Lower leg skin (tissue), 4 donors: ENCODE results near the gene AP1AR. TPM values are rescaled to one million over a fixed set of nuclear protein-coding genes. Genes with fewer than 3 reads are reported as not detected.

Experiments
- DNase-seq, 2 donors: peaks; one replicate each; pipeline ENCODE4 v3.0.0-alpha.2; 2019; ENCODE audit warnings: low spot score in 2 of 2
- H3K4me3 ChIP-seq: fragments of 200-600 bp; sonication (generic); 2 replicates; pipeline ENCODE4 v1.5.1; 2017; ENCODE audit warnings: mild to moderate bottlenecking, low read depth; ENCODE audit not compliant: poor library complexity, severe bottlenecking
- POLR2A ChIP-seq, 2 donors: fragments of 450-650 bp; IDR thresholded peaks; one replicate each; pipeline ENCODE4 v1.6.1; 2016 to 2017; ENCODE audit warnings: antibody characterized with exemption in 2 of 2, mild to moderate bottlenecking in 1 of 2, moderate library complexity in 1 of 2
- WGBS, 2 donors: methylation state at CpG; one replicate each; pipeline ENCODE4 v1.1.5; 2018; 5-methylcytosine and 5-hydroxymethylcytosine counted together
- intact Hi-C: fragments of 100-400 bp; cut with DNase I; formaldehyde crosslinking; loops from one replicate; pipeline ENCODE4 v1.15.0; 2023; ENCODE audit warnings: low total_unique reads
- total RNA-seq, 4 donors: library from RNA; depleted of rRNA; stranded (reverse); fragments of >200 nt; gene quantifications; one replicate each; pipeline ENCODE4 v1.1.0, GENCODE V29; 2016
- TF ChIP-seq, protein P1 (sequence below), 3 donors: fragments of 450-650 bp; IDR thresholded peaks; one replicate each; pipeline ENCODE4 v1.5.1; 2016; ENCODE audit warnings: antibody characterized with exemption in 3 of 3, mild to moderate bottlenecking in 3 of 3, moderate library complexity in 2 of 3

The AP1AR gene
- total RNA-seq, 4 donors from 2014 or later = 12.9 to 24.9 (median 17.4) TPM

DNA sequence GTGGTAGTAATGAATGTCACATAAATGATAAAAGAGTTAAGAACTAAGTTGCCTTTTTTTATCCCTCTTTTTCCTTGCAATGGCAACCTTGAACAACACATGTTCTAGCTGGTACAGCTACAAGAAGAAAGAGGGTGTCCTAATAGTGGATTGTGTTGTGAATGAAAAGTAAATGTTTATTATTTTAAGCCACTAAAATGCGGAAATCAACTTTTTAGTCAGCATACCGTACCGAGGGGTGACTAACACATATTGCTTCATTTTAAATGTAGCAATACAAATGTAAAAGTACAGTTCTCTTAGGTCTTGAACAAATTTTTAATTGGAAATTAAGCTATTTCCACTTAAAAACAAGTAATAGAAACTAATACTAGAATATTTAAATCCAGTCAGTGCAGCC lies 17.7 kb upstream of the AP1AR start:
- TF ChIP-seq, protein P1, sequence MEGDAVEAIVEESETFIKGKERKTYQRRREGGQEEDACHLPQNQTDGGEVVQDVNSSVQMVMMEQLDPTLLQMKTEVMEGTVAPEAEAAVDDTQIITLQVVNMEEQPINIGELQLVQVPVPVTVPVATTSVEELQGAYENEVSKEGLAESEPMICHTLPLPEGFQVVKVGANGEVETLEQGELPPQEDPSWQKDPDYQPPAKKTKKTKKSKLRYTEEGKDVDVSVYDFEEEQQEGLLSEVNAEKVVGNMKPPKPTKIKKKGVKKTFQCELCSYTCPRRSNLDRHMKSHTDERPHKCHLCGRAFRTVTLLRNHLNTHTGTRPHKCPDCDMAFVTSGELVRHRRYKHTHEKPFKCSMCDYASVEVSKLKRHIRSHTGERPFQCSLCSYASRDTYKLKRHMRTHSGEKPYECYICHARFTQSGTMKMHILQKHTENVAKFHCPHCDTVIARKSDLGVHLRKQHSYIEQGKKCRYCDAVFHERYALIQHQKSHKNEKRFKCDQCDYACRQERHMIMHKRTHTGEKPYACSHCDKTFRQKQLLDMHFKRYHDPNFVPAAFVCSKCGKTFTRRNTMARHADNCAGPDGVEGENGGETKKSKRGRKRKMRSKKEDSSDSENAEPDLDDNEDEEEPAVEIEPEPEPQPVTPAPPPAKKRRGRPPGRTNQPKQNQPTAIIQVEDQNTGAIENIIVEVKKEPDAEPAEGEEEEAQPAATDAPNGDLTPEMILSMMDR (IDR thresholded peaks at IDR 0.05) = no peak
- no peak for TF ChIP-seq POLR2A (IDR thresholded peaks at IDR 0.05)
- intact Hi-C loops = no loop called here

DNA sequence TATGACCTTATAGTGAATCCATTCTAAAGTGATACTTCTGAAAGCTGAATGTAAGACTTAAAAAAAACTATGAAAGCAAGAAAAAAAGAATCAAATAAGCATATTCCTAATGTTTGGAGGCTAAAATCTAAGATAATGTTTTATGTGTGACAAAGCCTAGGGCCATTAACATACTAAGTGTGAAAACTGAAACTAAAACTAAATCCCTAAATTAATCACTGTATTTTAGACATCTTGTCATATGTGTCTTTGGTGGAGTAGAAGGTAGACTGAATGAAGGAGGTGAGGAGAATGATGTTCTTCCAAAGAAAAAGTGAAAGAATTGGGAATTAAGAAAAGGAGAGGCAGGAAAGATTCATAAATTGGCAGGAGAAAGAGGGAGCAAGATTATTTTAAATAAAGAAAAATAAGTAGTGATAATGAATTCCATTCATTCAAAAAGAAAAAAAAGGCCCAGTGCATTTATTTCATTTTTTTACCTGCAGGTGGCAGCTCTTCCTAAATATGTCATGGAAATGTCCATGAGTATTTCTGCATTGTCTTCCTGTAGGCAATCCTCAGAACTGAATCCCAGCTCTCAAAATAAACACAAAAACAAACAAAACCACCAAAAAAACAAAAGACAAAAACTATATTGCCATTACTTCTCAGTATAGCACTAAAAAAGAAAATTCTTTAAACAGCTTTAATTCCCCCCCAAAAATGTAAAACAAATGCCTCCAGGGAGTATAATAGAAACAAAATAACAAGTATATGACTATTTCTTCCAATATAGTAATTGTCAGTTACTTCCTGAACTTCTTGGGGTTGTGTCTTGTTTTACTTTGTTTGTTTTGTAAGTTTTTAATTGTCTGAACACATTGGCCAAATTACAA lies 17.0 kb upstream of the AP1AR start:
- no peak for DNase-seq
- TF ChIP-seq, protein P1 (IDR thresholded peaks at IDR 0.05) = no peak
- no peak for TF ChIP-seq POLR2A (IDR thresholded peaks at IDR 0.05)
- H3K4me3 ChIP-seq = no peak overlapping the region
- intact Hi-C loops = no loop called here

More for the DNA sequence above, 17.7 kb upstream of the AP1AR start:
- no peak for DNase-seq
- H3K4me3 ChIP-seq = no peak overlapping the region
- WGBS, 2 donors = 82 to 89% methylated on average over 3 of the region's 3 CpGs

DNA sequence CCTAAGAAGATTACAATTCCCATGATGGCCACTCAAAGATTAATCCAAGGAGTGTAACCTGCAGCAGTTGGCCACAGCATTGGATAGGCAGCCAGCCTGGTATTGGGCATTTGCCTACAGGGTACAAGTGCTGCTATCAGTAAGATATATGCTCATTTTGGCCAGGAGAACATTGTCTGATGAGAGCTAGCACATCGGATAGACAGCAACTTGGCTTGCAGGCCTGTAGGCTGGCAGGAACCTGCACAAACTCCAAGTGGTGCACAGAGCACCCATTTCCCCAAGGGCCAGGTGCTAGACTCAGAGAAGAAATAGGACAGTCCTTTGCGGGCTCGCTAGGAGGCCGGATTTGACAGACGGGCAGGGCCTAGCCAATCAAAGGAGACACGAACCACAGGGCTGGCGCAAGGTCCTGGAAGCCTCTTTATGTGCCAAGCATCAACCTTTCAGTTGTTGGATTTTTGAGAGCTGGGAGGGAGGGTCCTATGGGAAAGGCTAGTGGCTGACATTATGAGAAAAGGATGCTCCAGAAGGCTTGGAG lies 11.7 kb upstream of the AP1AR start:
- WGBS, 2 donors = 91 to 93% methylated on average over 7 of the region's 7 CpGs
- H3K4me3 ChIP-seq = no peak overlapping the region
- DNase-seq = no peak
- intact Hi-C loops = no loop called here
- no peak for TF ChIP-seq POLR2A (IDR thresholded peaks at IDR 0.05)
- TF ChIP-seq, protein P1 (IDR thresholded peaks at IDR 0.05) = no peak

DNA sequence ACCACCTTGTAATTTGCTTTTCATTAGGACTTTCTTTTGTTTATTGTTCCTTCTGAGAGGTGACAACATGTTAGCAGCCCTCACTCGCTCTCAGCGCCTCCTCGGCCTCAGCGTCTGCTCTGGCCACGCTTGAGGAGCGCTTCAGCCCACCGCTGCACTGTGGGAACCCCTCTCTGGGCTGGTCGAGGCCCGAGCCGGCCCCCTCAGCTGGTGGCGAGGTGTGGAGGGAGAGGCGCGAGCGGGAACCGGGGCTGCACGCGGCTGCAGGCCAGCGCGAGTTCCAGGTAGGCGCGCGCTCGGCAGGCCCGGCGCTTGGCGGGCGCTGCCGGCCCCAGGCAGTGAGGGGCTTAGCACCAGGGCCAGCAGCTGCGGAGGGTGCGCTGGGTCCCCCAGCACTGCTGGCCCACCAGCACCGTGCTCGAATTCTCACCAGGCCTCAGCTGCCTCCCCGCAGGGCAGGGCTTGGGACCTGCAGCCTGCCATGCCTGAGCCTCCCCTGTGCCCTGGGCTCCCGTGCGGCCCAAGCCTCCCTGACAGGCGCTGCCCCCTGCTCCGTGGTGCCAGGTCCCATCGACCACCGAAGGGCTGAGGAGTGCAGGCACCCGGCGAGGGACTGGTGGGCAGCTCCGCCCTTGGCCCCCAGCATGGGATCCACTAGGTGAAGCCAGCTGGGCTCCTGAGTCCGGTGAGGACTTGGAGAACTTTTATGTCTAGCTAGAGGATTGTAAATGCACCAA lies 9.2 kb upstream of the AP1AR start:
- no peak overlapping the region for H3K4me3 ChIP-seq
- TF ChIP-seq, protein P1 (IDR thresholded peaks at IDR 0.05) = no peak
- no peak for TF ChIP-seq POLR2A (IDR thresholded peaks at IDR 0.05)
- DNase-seq = no peak
- intact Hi-C loops = no loop called here
- WGBS, 2 donors = 94 to 95% methylated on average over 20 to 24 of the region's 43 CpGs

DNA sequence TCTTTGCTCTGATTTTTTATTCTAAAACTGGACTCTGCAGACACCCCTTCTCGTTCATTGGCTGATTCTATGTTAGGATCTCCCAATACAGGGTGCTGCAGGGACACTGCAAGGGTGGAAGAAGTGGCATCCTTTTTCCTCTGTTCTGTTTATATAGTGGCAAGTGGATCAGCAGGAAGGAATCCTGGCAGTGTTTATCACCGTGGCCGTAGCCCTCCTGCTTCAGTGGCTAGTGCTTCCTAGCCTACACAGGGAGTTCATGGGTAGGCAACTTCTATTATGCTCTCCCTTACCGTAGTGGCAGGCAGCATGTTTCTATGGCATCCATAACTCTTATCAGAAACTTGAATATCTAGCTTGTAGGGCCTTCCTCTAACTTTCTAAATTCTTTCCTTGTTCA lies 6.4 kb upstream of the AP1AR start:
- WGBS, 2 donors = 73 to 83% methylated on average over 4 of the region's 4 CpGs
- TF ChIP-seq, protein P1 (IDR thresholded peaks at IDR 0.05) = no peak
- TF ChIP-seq POLR2A (IDR thresholded peaks at IDR 0.05) = no peak
- DNase-seq = no peak
- H3K4me3 ChIP-seq = no peak overlapping the region
- intact Hi-C loops = no loop called here
